WTC11 (cell line): ENCODE results near the gene RPP30. TPM values are rescaled to one million over a fixed set of nuclear protein-coding genes. Genes with fewer than 3 reads are reported as not detected.

ENCODE experiments used
- ARID4B ChIP-seq: sonication (generic); formaldehyde crosslinking; IDR thresholded peaks from 2 replicates; pipeline ENCODE4 v1.8.0; 2023; ENCODE audit warnings: missing genetic modification reagents, mild to moderate bottlenecking, borderline replicate concordance
- ATF2 ChIP-seq: sonication (generic); formaldehyde crosslinking; IDR thresholded peaks from 2 replicates; pipeline ENCODE4 v1.8.1; 2022; ENCODE audit warnings: low read depth, missing genetic modification reagents, borderline replicate concordance
- CREB1 ChIP-seq: sonication (generic); formaldehyde crosslinking; IDR thresholded peaks from 2 replicates; pipeline ENCODE4 v1.8.0; 2023; ENCODE audit warnings: mild to moderate bottlenecking, missing genetic modification reagents
- ELF4 ChIP-seq: sonication (generic); formaldehyde crosslinking; IDR thresholded peaks from 2 replicates; pipeline ENCODE4 v1.8.1; 2022; ENCODE audit warnings: low read depth, mild to moderate bottlenecking, moderate library complexity, missing genetic modification reagents
- EMX1 ChIP-seq: fragments of 250-450 bp; sonication (Bioruptor Pico); IDR thresholded peaks from 2 replicates; pipeline ENCODE4 v1.8.0; 2021; ENCODE audit warnings: mild to moderate bottlenecking
- FOXJ3 ChIP-seq: sonication (generic); formaldehyde crosslinking; IDR thresholded peaks from 2 replicates; pipeline ENCODE4 v1.9.0; 2021; ENCODE audit warnings: missing genetic modification reagents, mild to moderate bottlenecking, borderline replicate concordance
- GABPB1 ChIP-seq: sonication (generic); formaldehyde crosslinking; IDR thresholded peaks from 2 replicates; pipeline ENCODE4 v1.8.1; 2023; ENCODE audit warnings: mild to moderate bottlenecking, missing genetic modification reagents
- GRHL2 ChIP-seq: fragments of 250-450 bp; sonication (Bioruptor Pico); IDR thresholded peaks from 2 replicates; pipeline ENCODE4 v1.8.0; 2022; ENCODE audit warnings: mild to moderate bottlenecking, moderate library complexity; ENCODE audit not compliant: insufficient replicate concordance, severe bottlenecking
- IRF1 ChIP-seq: sonication (generic); formaldehyde crosslinking; IDR thresholded peaks from 2 replicates; pipeline ENCODE4 v1.8.0; 2023; ENCODE audit warnings: missing genetic modification reagents
- MAX ChIP-seq: sonication (generic); formaldehyde crosslinking; IDR thresholded peaks from 2 replicates; pipeline ENCODE4 v1.8.0; 2022; ENCODE audit warnings: mild to moderate bottlenecking, missing genetic modification reagents
- MLX ChIP-seq: sonication (generic); formaldehyde crosslinking; IDR thresholded peaks from 2 replicates; pipeline ENCODE4 v1.8.1; 2023; ENCODE audit warnings: mild to moderate bottlenecking, missing genetic modification reagents, moderate library complexity
- NFE2L1 ChIP-seq: sonication (generic); formaldehyde crosslinking; IDR thresholded peaks from 2 replicates; pipeline ENCODE4 v1.8.1; 2023; ENCODE audit warnings: missing genetic modification reagents
- OVOL2 ChIP-seq: fragments of 250-450 bp; sonication (Bioruptor Pico); IDR thresholded peaks from 2 replicates; pipeline ENCODE4 v1.9.0; 2021; ENCODE audit warnings: mild to moderate bottlenecking, borderline replicate concordance
- SMAD3 ChIP-seq: sonication (generic); formaldehyde crosslinking; IDR thresholded peaks from 2 replicates; pipeline ENCODE4 v1.8.0; 2022; ENCODE audit warnings: missing genetic modification reagents, mild to moderate bottlenecking, borderline replicate concordance
- USF1 ChIP-seq: sonication (generic); formaldehyde crosslinking; IDR thresholded peaks from 2 replicates; pipeline ENCODE4 v1.8.0; 2022; ENCODE audit warnings: mild to moderate bottlenecking, missing genetic modification reagents
- ZBTB21 ChIP-seq: sonication (generic); formaldehyde crosslinking; IDR thresholded peaks from 2 replicates; pipeline ENCODE4 v1.8.1; 2023; ENCODE audit warnings: mild to moderate bottlenecking, missing genetic modification reagents, borderline replicate concordance
- ZMAT4 ChIP-seq: fragments of 250-450 bp; sonication (Bioruptor Pico); IDR thresholded peaks from 2 replicates; pipeline ENCODE4 v1.9.0; 2021; ENCODE audit warnings: mild to moderate bottlenecking
- ZNF396 ChIP-seq: fragments of 250-450 bp; sonication (Bioruptor Pico); IDR thresholded peaks from 2 replicates; pipeline ENCODE4 v1.8.0; 2021; ENCODE audit warnings: mild to moderate bottlenecking, moderate library complexity, borderline replicate concordance
- ZNF416 ChIP-seq: fragments of 250-450 bp; sonication (Bioruptor Pico); IDR thresholded peaks from 2 replicates; pipeline ENCODE4 v1.9.0; 2021; ENCODE audit warnings: mild to moderate bottlenecking, inconsistent platforms
- total RNA-seq: library from RNA; stranded (reverse); gene quantifications from 3 replicates; pipeline ENCODE4 v1.2.3, GENCODE V29; 2021

Gene RPP30
- total RNA-seq, 1 experiment from 2014 or later: 56.4 TPM

- TF ChIP-seq USF1 (CRISPR knock-in tag) (peak; percentile 73), ZNF396 (CRISPR knock-in tag) (no peak), GRHL2 (CRISPR knock-in tag) (no peak), IRF1 (CRISPR knock-in tag) (0 out of 2 replicates have a peak, but pooled peaks have one; percentile 70), SMAD3 (CRISPR knock-in tag) (peak; percentile 58; the same call in 1 of the 2 replicates), MAX (CRISPR knock-in tag) (0 out of 2 replicates have a peak, but pooled peaks have one; percentile 24), ATF2 (CRISPR knock-in tag) (no peak), CREB1 (CRISPR knock-in tag) (peak; percentile 54; the same call in 1 of the 2 replicates), OVOL2 (CRISPR knock-in tag) (no peak), MLX (CRISPR knock-in tag) (no peak), NFE2L1 (CRISPR knock-in tag) (peak; percentile 61; the same call in 1 of the 2 replicates), GABPB1 (CRISPR knock-in tag) (no peak), ZBTB21 (CRISPR knock-in tag) (no peak), ZNF416 (no peak), ZMAT4 (peak; percentile 83; the same call in 1 of the 2 replicates), EMX1 (CRISPR knock-in tag) (no peak), ARID4B (CRISPR knock-in tag) (peak; percentile 74; the same call in 1 of the 2 replicates), FOXJ3 (CRISPR knock-in tag) (peak; percentile 82; the same call in 1 of the 2 replicates), ELF4 (CRISPR knock-in tag) (no peak)
Measured at GRCh38 chr10:90925079-90926029, 53.6 kb downstream of the RPP30 start (continued).
